ENCODE measurements around the gene MDGA2.

Gene MDGA2

DNA sequence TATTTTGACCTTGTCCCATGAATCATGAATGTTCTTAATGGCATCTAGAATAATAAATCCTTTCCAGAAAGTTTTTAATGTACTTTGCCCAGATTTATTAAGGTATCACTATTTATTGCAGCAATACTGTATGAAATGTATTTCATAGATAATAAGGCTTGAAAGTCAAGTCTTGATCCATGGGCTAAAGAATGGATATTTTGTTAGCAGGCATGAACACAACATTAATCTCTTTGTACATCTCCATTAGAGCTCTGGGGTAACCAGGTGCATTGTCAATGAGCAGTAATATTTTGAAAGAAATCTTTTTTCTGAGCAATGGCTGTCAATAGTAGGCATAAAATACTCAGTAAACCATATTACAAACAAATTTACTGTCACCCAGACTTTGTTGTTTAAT, 882.3 kb downstream of the MDGA2 start:
- DNase-seq (ENCODE audit: low spot score), result no peak
- TF ChIP-seq, protein P1, sequence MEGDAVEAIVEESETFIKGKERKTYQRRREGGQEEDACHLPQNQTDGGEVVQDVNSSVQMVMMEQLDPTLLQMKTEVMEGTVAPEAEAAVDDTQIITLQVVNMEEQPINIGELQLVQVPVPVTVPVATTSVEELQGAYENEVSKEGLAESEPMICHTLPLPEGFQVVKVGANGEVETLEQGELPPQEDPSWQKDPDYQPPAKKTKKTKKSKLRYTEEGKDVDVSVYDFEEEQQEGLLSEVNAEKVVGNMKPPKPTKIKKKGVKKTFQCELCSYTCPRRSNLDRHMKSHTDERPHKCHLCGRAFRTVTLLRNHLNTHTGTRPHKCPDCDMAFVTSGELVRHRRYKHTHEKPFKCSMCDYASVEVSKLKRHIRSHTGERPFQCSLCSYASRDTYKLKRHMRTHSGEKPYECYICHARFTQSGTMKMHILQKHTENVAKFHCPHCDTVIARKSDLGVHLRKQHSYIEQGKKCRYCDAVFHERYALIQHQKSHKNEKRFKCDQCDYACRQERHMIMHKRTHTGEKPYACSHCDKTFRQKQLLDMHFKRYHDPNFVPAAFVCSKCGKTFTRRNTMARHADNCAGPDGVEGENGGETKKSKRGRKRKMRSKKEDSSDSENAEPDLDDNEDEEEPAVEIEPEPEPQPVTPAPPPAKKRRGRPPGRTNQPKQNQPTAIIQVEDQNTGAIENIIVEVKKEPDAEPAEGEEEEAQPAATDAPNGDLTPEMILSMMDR (IDR thresholded peaks at IDR 0.05; ENCODE audit: borderline replicate concordance, control extremely low read depth, extremely low read depth, insufficient read depth, missing control alignments), result no peak
- in situ Hi-C loops (cut with MboI; ENCODE audit: low sequenced_read_pairs, unreplicated experiment), result no loop called here

All from GM13976 (cell line).